Stimulated activated CD8-positive, alpha-beta memory T cell treated with anti-CD3 and anti-CD28 coated beads, Interleukin-2, amount 100 ng/mL, for 48 hours (primary cell): Measurements from ENCODE around the gene ID2.

Source experiments
- DNase-seq, 2 donors: peaks; one replicate each; pipeline ENCODE4 v3.0.0-alpha.2; 2020; ENCODE audit warnings: low read depth in 2 of 2

Gene ID2

GRCh38 chr2:8669157-8669817, 12.6 kb upstream of the ID2 start:
- DNase-seq: no peak

DNA sequence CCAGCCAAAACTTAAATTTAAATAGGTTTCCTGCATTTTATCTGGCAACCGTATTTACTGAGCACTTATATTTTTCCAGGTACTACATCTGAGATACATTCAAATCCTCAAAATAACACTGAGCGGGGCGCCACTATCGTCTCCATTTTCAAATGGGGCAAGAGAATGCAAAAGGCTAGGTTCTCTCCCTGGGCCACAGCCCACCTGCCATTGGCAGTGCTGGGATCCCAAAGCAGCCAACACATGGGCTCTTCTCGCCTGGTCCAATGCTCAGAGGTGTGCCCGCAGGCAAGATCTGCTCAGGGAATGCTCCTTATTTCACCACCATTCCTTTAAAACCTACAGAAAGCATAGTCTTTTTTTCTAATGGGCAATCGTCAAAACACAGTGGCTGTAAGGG, 11.3 kb upstream of the ID2 start:
- DNase-seq: no peak

GRCh38 chr2:8671176-8671575, 10.7 kb upstream of the ID2 start:
- DNase-seq: no peak

DNA sequence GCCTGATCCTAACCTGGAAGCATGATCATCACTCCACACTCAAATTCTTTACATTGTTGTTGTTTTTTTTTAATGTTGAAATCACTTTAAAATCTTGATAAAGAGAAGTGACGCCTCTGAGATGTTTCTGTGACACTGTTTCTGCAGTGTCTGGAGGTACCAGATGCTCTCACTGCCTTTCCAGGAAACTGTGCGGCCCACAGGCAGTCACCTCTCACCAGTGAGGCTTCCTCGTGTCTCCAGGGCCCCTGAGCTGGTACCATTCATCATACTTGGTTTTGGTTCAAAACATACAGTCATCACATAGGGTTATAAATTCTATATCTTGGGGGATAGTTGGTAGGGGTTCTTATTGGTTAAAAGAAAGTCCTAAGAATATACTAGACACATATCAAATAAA, 10.1 kb upstream of the ID2 start:
- DNase-seq: no peak

- no peak for DNase-seq
Measured at GRCh38 chr2:8672940-8673339, 8.9 kb upstream of the ID2 start.

DNA sequence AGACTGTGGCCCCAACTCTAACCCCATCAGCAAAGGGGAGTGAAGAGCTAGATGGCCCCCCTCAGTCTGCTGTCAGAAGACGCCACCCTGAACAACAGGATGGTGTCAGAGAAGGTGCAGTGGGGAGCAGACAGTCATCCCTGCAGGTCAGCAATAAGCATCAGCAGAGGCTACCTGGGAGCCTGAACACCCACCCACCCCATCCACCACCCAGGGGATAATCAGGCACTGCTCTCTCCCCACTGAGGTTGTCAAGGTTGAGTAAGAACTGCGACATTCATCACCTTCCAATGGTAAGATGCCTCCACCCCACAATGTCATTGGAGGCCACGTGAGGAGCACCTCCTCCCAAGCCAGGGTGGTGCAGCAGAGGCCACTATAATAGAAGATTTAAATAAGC, 8.5 kb upstream of the ID2 start:
- no peak for DNase-seq

- DNase-seq: no peak
Measured at GRCh38 chr2:8674420-8675009, 7.3 kb upstream of the ID2 start.

DNA sequence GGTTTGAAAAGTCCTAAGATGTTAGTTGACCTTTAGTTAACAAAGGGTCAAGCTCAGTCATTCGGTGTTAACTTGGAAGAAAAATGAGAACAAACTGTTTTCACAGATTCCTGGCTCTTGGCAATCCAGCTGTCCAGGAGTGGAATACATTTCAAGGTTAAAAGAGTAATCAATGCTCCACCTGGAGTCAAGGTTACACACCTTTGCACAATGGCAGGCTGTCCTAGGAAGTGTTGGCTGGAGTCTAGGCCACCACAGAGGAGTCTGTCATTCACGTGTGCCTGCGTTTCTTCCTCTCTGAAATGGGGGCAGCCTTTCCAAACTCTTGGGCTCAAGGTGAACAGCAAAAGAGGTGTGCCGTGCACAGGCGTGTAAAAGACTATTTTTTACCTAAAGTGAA, 6.3 kb upstream of the ID2 start:
- no peak for DNase-seq

DNA sequence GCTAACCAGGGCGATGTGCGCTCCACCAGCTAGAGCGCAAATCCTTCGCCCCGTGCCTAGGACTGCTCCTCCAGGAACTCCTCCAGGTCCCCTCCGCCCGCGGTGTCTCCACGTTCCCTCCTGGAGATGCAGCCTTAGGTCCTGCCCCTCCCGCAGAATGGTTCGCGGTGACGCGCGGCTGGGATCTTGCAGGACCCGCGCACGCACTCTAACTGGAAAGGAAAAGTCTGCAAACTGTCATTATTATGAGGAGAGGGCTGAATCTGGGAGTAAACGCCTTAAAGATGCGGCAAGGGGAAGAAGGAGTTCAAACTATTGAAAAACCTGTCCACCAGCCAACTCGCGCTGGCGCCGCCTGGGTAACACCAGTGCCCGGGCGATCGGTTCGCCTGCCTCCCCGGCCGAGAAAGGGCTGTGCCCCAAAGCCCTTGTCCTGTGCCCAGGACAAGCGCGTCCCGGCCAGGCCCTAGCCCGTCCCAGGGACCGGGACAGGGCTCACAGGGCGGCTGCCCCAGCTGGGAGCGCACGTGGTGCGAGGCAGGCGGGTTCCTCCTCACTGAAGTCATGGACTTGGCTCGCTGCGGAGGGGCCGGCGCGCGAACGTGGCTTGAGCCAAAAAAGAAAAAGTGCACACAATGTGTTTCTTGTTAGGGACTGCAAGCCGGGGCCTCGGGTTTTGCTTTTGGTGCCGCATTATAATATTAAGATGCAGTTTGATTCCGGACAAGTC, 5.5 kb upstream of the ID2 start:
- no peak for DNase-seq

GRCh38 chr2:8676921-8677645, 4.8 kb upstream of the ID2 start:
- DNase-seq: no peak

DNA sequence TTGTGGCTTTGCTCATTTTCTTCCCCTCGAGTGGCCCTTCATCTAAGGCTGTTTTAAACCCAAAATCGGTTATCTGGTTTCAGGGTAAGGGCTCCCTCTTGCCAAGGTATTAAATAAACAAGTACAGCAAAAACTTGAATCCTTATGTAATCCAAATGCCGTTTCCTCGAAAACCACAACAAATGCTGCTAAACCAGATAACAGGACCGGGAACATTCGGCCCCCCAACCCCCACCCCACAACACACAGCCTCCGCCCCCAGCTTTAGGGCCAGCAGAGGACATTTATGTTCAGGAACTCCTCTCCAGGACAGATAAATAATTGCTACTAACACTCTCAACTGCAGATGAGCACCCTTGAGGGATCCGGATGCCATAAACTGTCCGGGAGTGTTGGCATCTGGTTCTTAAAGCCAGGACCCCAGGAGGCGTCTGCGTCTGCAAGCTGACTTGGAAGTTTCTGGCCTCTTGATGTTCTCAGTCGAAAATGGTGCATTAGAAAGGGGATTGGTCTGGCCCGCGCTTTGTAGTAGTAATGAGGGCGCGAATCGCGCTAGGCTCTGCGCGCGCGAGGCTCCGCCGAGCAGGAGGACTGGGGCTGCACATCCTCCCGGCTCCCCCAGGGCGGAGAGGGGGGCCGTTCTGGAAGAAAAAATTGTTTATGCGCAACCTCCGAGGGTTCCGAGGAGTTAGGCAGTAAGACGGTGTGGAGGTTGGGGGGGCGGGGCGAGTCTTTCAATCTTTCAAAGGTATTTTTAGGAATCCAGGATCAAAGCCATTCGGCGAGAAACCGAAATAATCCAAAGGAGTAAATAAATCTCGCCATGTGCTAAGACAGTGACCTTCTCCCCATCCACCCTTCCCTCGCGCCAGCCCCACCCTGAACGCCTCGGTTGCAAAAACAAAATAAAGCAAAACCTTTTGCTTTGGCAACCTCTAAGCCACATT, 3.9 kb upstream of the ID2 start:
- DNase-seq: no peak

DNA sequence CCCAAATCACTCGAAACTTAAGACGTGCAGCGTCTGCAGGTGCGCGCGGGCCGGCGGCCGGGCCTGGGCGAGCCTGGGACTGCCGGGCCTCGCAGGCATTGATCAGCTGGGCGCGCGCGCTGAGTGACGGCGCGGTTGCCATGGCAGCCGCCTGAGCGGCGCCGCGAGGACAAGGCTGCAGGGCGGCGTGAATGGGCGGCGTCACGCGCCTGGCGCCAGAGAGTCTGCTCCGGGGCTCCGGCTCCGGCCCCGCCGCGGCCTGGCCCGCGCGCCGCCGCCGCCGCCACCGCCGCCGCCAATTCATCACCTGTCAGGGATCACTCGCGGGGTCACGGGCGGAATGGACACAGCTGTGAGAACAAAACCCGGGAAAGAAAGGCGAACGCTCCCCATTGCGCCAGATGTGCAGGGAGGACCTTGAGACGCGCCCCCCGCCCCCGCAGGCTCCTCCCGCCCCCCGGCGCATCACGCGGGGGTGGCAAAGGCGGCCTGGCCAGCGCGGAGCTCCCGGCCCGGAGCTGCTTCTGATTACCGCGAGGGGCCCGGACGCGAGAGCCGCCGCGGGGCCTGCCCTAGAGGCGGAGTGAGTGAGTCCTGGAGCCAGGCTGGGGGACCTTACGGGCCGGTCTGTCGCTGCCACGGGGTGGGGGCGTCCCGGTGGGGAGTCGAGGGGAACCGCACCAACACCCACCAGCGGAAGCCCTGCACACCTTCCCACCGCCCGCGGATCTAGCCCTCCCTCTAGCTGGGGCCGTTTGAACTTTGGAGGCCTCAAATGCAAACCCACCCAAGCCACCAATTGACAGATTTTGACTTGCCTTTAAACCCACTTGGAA, 2.9 kb upstream of the ID2 start:
- peak; percentile 80 to 83 for DNase-seq

DNA sequence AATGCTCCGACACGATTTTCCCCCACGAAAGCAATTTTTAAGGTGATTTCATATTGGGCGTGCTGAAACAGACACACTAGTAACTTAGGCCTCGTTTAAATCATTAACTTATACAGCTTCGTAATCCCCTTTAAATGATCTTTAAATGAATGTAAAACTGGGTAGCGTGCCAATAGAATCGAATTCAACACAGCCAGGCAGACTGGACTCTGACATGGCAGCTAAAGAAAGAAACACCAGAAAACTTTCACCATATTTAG, 2.4 kb upstream of the ID2 start:
- no peak for DNase-seq

- no peak for DNase-seq
Measured at GRCh38 chr2:8679827-8680731, 1.8 kb upstream of the ID2 start.

DNA sequence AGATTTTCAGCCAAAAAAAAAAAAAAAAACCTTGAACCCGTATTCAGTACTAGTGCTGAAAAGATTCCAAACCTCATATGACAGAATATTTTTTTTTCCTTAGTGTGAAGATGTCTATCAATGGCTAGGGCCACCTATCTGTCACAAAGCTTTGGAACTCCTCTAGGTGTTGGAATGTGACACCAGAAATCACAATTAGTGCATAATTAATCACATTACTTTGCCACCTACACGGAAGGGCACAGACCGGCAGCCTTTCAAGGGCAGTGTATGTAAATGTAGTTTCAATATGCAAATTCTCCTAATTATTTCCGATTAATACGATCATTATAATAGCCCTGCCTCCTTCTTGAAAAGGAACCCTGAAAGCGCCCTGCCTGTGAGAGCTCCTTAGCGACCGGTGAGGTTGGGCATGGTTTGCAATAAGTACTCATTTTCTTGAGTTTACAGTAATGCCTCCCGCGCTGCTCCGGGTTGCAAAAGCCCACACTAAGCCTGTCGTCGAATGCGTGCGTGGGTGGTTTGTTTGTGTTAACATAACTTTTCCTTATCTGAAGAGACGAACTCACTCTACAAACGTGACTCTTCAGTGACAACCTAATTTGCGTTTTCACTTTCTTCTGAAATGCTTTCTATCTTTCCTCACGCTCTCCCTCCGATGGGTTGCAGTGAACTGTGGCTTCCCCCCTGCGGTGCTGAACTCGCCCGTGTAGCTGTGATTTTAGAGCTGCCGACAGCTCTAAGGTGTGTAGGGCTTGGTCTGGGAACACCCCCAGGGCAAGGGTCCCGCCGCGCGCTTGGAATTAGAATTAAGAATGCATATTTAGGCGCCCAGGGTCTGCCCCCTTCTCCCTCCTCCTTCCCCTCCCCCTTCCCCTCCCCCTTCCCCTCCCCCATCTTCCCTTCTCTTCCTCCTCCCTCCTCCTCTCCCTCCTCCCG, 765 bp upstream of the ID2 start:
- peak; percentile 51 to 81 for DNase-seq

- DNase-seq: no peak
Measured at GRCh38 chr2:8682719-8683667, 1.1 kb downstream of the ID2 start.

- DNase-seq: no peak
Measured at GRCh38 chr2:8684540-8684877, 2.7 kb downstream of the ID2 start.
